Ammon's horn (tissue), 1 donor: Measurements from ENCODE around the gene RPS6KL1.

Experiments
- DNase-seq: peaks from one replicate; pipeline ENCODE4 v3.0.0-alpha.2; 2016; ENCODE audit warnings: low spot score

Gene RPS6KL1

GRCh38 chr14:74886001-74886400 is 37.1 kb downstream of the RPS6KL1 start:
- no peak for DNase-seq

GRCh38 chr14:74882103-74882920 is 40.7 kb downstream of the RPS6KL1 start:
- no peak for DNase-seq

GRCh38 chr14:74881431-74882102 is 41.5 kb downstream of the RPS6KL1 start, which contains the start of gene DLST:
Gene DLST (plus strand): TSS chr14:74881916. CDS start chr14:74881954, 38 bp downstream.
- peak; percentile 84 for DNase-seq

GRCh38 chr14:74879427-74880182 is 43.5 kb downstream of the RPS6KL1 start:
- DNase-seq: no peak

- DNase-seq: peak; percentile 53
Measured at GRCh38 chr14:74875941-74876913, 46.8 kb downstream of the RPS6KL1 start, which contains the start of gene PROX2. Gene PROX2 (minus strand): TSS chr14:74876145. CDS start chr14:74863834, 12,311 bp downstream.

GRCh38 chr14:74875204-74875603 is 47.9 kb downstream of the RPS6KL1 start:
- DNase-seq: no peak

- DNase-seq: no peak
Measured at GRCh38 chr14:74871819-74872218, 51.2 kb downstream of the RPS6KL1 start.

- DNase-seq: no peak
Measured at GRCh38 chr14:74868739-74869138, 54.3 kb downstream of the RPS6KL1 start.

- DNase-seq: peak; percentile 79
Measured at GRCh38 chr14:74867673-74868072, 55.4 kb downstream of the RPS6KL1 start.

- DNase-seq: no peak
Measured at GRCh38 chr14:74866708-74867389, 56.2 kb downstream of the RPS6KL1 start.

- DNase-seq: no peak
Measured at GRCh38 chr14:74865156-74865555, 57.9 kb downstream of the RPS6KL1 start.

- no peak for DNase-seq
Measured at GRCh38 chr14:74864198-74864597, 58.9 kb downstream of the RPS6KL1 start.

GRCh38 chr14:74863274-74863673 is 59.8 kb downstream of the RPS6KL1 start:
- DNase-seq: peak; percentile 65

- DNase-seq: no peak
Measured at GRCh38 chr14:74861734-74862090, 61.3 kb downstream of the RPS6KL1 start.

- DNase-seq: peak; percentile 87
Measured at GRCh38 chr14:74860899-74861733, 61.9 kb downstream of the RPS6KL1 start.

- DNase-seq: no peak
Measured at GRCh38 chr14:74859757-74860552, 63.1 kb downstream of the RPS6KL1 start.

- DNase-seq: no peak
Measured at GRCh38 chr14:74858022-74858421, 65.0 kb downstream of the RPS6KL1 start.

- no peak for DNase-seq
Measured at GRCh38 chr14:74856366-74856765, 66.7 kb downstream of the RPS6KL1 start.

GRCh38 chr14:74855945-74856344 is 67.1 kb downstream of the RPS6KL1 start:
- DNase-seq: no peak
